ENCODE data around the gene EFCAB8. TPM values are rescaled to one million over a fixed set of nuclear protein-coding genes. Genes with fewer than 3 reads are reported as not detected.

Gene EFCAB8
- total RNA-seq, 4 donors from 2014 or later, result 1.4 to 1.5 TPM; not detected in 2

GRCh38 chr20:32963176-32963575 lies 104.5 kb downstream of the EFCAB8 start:
- Histone ChIP-seq H3K4me3 (no peak overlapping the region), H3K27ac (no peak overlapping the region), H3K27me3 (no peaks in the 10 kb centered on the region), H3K9me3 (no peaks in the 10 kb centered on the region), H3K4me1 (no peaks in the 10 kb centered on the region), H3K36me3 (no peaks in the 10 kb centered on the region)
- TF ChIP-seq POLR2A (IDR thresholded peaks at IDR 0.05), result no peak
- TF ChIP-seq CTCF (IDR thresholded peaks at IDR 0.05), result no peak
- intact Hi-C loops (cut with DNase I; ENCODE audit: low total_unique reads), result no loop called here
- no peak for DNase-seq

- no peak overlapping the region for H3K4me3 ChIP-seq
- TF ChIP-seq CTCF (IDR thresholded peaks at IDR 0.05), result no peak
- TF ChIP-seq POLR2A (IDR thresholded peaks at IDR 0.05), result no peak
- no peaks in the 10 kb centered on the region for H3K27me3 ChIP-seq
- DNase-seq, result no peak
- no peaks in the 10 kb centered on the region for H3K36me3 ChIP-seq
- H3K4me1 ChIP-seq, result no peaks in the 10 kb centered on the region
- no peaks in the 10 kb centered on the region for H3K9me3 ChIP-seq
- H3K27ac ChIP-seq, result no peak overlapping the region
- intact Hi-C loops (cut with DNase I; ENCODE audit: low total_unique reads), result no loop called here
Observed at GRCh38 chr20:32964575-32964974, 105.9 kb downstream of the EFCAB8 start.

GRCh38 chr20:32965115-32965514 lies 106.4 kb downstream of the EFCAB8 start:
- TF ChIP-seq POLR2A (IDR thresholded peaks at IDR 0.05) (no peak), CTCF (IDR thresholded peaks at IDR 0.05) (no peak)
- Histone ChIP-seq H3K4me1 (no peaks in the 10 kb centered on the region), H3K9me3 (no peaks in the 10 kb centered on the region), H3K4me3 (no peak overlapping the region), H3K27me3 (no peaks in the 10 kb centered on the region), H3K36me3 (no peaks in the 10 kb centered on the region), H3K27ac (no peak overlapping the region)
- intact Hi-C loops (cut with DNase I; ENCODE audit: low total_unique reads), result no loop called here
- no peak for DNase-seq

- intact Hi-C loops (cut with DNase I; ENCODE audit: low total_unique reads), result no loop called here
- Histone ChIP-seq H3K9me3 (no peaks in the 10 kb centered on the region), H3K27me3 (no peaks in the 10 kb centered on the region), H3K36me3 (no peaks in the 10 kb centered on the region), H3K4me1 (no peaks in the 10 kb centered on the region), H3K27ac (no peak overlapping the region), H3K4me3 (no peak overlapping the region)
- DNase-seq, result no peak
- TF ChIP-seq CTCF (IDR thresholded peaks at IDR 0.05), result no peak
- TF ChIP-seq POLR2A (IDR thresholded peaks at IDR 0.05), result no peak
Observed at GRCh38 chr20:32965581-32966373, 107.1 kb downstream of the EFCAB8 start.

GRCh38 chr20:32966382-32966781 lies 107.7 kb downstream of the EFCAB8 start:
- TF ChIP-seq CTCF (IDR thresholded peaks at IDR 0.05) (no peak), POLR2A (IDR thresholded peaks at IDR 0.05) (no peak)
- Histone ChIP-seq H3K4me1 (no peaks in the 10 kb centered on the region), H3K27me3 (no peaks in the 10 kb centered on the region), H3K27ac (no peak overlapping the region), H3K4me3 (no peak overlapping the region), H3K36me3 (no peaks in the 10 kb centered on the region), H3K9me3 (no peaks in the 10 kb centered on the region)
- DNase-seq, result no peak
- intact Hi-C loops (cut with DNase I; ENCODE audit: low total_unique reads), result no loop called here

All from uterus (tissue), 4 donors.